ENCODE data around the gene NCEH1. TPM values are rescaled to one million over a fixed set of nuclear protein-coding genes. Genes with fewer than 3 reads are reported as not detected.

The NCEH1 gene
- total and polyA plus RNA-seq, 2 of the 4 experiments (the other 2 are of a cell fraction), result 22.3 to 23.3 TPM

- Histone ChIP-seq H2BK15ac (ENCODE audit: low read depth, low read length) (no peak overlapping the region), H3K14ac (replicated peaks; ENCODE audit: low read depth, low read length) (no peak overlapping the region), H3K9ac (ENCODE audit: low read depth, low read length) (no peak overlapping the region), H4K91ac (ENCODE audit: insufficient read depth, low read depth, low read length) (no peak overlapping the region), H3K56ac (ENCODE audit: extremely low read depth, insufficient read depth, low read length) (no peak overlapping the region), H3K4me1 (ENCODE audit: control insufficient read depth, insufficient read depth, low read length) (peaks cover 4% of the 10 kb centered on the region), H3K4me2 (ENCODE audit: low read depth, low read length) (no peak overlapping the region), H4K5ac (ENCODE audit: low read depth, low read length) (no peak overlapping the region), H3K4me3 (ENCODE audit: insufficient read depth, low read depth, low read length) (no peak overlapping the region), H3K18ac (ENCODE audit: low read depth, low read length) (no peak overlapping the region), H2AK5ac (ENCODE audit: low read depth, low read length) (no peak overlapping the region), H3K36me3 (ENCODE audit: control insufficient read depth, insufficient read depth, low read length) (peaks cover 19% of the 10 kb centered on the region), H2BK120ac (ENCODE audit: low read depth, low read length) (no peak overlapping the region), H2AFZ (replicated peaks; ENCODE audit: low read length, poor library complexity) (no peak overlapping the region), H2BK5ac (ENCODE audit: low read depth, low read length, poor library complexity, severe bottlenecking) (no peak overlapping the region), H4K20me1 (ENCODE audit: insufficient read depth, low read length) (no peaks in the 10 kb centered on the region), H2AK9ac (replicated peaks; ENCODE audit: low read depth, low read length, poor library complexity) (no peak overlapping the region), H3K9me3 (ENCODE audit: control insufficient read depth, insufficient read depth, low read length) (no peaks in the 10 kb centered on the region), H3K4ac (ENCODE audit: low read depth, low read length) (no peak overlapping the region), H3K79me1 (ENCODE audit: low read depth in 1 of 2, low read length in 2 of 2) (peaks cover 15 to 30% of the 10 kb centered on the region in 2 experiments; a peak in 3 of 4 replicates), H3K27me3 (ENCODE audit: control insufficient read depth, insufficient read depth, low read length) (no peaks in the 10 kb centered on the region), H3K27ac (ENCODE audit: insufficient read depth, low read length) (no peak overlapping the region), H3K9me1 (ENCODE audit: insufficient read depth, low read length) (peaks cover 13% of the 10 kb centered on the region), H3K23ac (ENCODE audit: low read depth, low read length) (no peak overlapping the region), H4K8ac (ENCODE audit: low read depth in 2 of 2, low read length in 2 of 2) (no peak overlapping the region), H2BK20ac (ENCODE audit: low read depth, low read length) (no peak overlapping the region)
- CTCF ChIA-PET, result no interaction called here
- WGBS, 2 experiments (ENCODE audit: extremely low coverage in 2 of 2, insufficient read length in 1 of 2), result no CpG with 5 or more reads among the region's 3 CpGs
- intact Hi-C loops (cut with micrococcal nuclease), result no loop called here
- in situ Hi-C loops (cut with MboI; ENCODE audit: low sequenced_read_pairs), result no loop called here
- DNase-seq (no peak), ATAC-seq (ENCODE audit: low read depth) (no peak)
- dilution Hi-C loops (cut with HindIII; ENCODE audit: low sequenced_read_pairs, unreplicated experiment), result no loop called here
- POLR2A ChIA-PET (ENCODE audit: unreplicated experiment), result no interaction called here
- TF ChIP-seq MXI1 (IDR thresholded peaks at IDR 0.05; ENCODE audit: borderline replicate concordance, low read depth, low read length) (no peak), MAFK (IDR thresholded peaks at IDR 0.05; ENCODE audit: low read depth, low read length) (no peak), SMC3 (IDR thresholded peaks at IDR 0.05; ENCODE audit: low read depth, low read length) (no peak), RFX5 (IDR thresholded peaks at IDR 0.05; ENCODE audit: low read depth, low read length) (no peak), ELK1 (IDR thresholded peaks at IDR 0.05; ENCODE audit: borderline replicate concordance, low read depth, low read length) (no peak), CEBPB (IDR thresholded peaks at IDR 0.05; ENCODE audit: low read depth, low read length) (no peak), RCOR1 (IDR thresholded peaks at IDR 0.05; ENCODE audit: insufficient replicate concordance, low read length) (no peak), FOS (IDR thresholded peaks at IDR 0.05; ENCODE audit: low read depth, low read length) (no peak), BHLHE40 (IDR thresholded peaks at IDR 0.05; ENCODE audit: low read depth, low read length) (no peak), MAZ (IDR thresholded peaks at IDR 0.05; ENCODE audit: borderline replicate concordance, low read depth, low read length) (no peak), RAD21 (IDR thresholded peaks at IDR 0.05; ENCODE audit: low read length) (no peak), CHD1 (IDR thresholded peaks at IDR 0.05; ENCODE audit: low read depth, low read length) (no peak)
- TF ChIP-seq, protein P1, sequence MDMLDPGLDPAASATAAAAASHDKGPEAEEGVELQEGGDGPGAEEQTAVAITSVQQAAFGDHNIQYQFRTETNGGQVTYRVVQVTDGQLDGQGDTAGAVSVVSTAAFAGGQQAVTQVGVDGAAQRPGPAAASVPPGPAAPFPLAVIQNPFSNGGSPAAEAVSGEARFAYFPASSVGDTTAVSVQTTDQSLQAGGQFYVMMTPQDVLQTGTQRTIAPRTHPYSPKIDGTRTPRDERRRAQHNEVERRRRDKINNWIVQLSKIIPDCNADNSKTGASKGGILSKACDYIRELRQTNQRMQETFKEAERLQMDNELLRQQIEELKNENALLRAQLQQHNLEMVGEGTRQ (IDR thresholded peaks at IDR 0.05; ENCODE audit: low read depth, low read length), result no peak
- TF ChIP-seq, protein P2, sequence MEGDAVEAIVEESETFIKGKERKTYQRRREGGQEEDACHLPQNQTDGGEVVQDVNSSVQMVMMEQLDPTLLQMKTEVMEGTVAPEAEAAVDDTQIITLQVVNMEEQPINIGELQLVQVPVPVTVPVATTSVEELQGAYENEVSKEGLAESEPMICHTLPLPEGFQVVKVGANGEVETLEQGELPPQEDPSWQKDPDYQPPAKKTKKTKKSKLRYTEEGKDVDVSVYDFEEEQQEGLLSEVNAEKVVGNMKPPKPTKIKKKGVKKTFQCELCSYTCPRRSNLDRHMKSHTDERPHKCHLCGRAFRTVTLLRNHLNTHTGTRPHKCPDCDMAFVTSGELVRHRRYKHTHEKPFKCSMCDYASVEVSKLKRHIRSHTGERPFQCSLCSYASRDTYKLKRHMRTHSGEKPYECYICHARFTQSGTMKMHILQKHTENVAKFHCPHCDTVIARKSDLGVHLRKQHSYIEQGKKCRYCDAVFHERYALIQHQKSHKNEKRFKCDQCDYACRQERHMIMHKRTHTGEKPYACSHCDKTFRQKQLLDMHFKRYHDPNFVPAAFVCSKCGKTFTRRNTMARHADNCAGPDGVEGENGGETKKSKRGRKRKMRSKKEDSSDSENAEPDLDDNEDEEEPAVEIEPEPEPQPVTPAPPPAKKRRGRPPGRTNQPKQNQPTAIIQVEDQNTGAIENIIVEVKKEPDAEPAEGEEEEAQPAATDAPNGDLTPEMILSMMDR (conservative IDR thresholded peaks at IDR 0.05; ENCODE audit: low read depth, low read length), result no peak
- no TSS peak for BruUV-seq (replicated peaks)
Measured at GRCh38 chr3:172634948-172635347, 75.9 kb downstream of the NCEH1 start.

Measured in IMR-90 (cell line).